Kidney epithelial cell (primary cell): ENCODE measurements around the gene PTGR2. TPM values are rescaled to one million over a fixed set of nuclear protein-coding genes. Genes with fewer than 3 reads are reported as not detected.

Experiments
- DNase-seq: peaks from one replicate; pipeline ENCODE4 v3.0.0-alpha.2; 2010; ENCODE audit warnings: low read depth
- H3K27me3 ChIP-seq: 2 replicates; pipeline ENCODE4 v1.6.0; 2011; ENCODE audit warnings: low read length; ENCODE audit not compliant: control insufficient read depth, insufficient read depth
- H3K36me3 ChIP-seq: 2 replicates; pipeline ENCODE4 v1.5.1; 2011; ENCODE audit warnings: low read length; ENCODE audit not compliant: control insufficient read depth, insufficient read depth
- H3K4me3 ChIP-seq: 2 replicates; pipeline ENCODE4 v1.5.1; 2011; ENCODE audit warnings: low read depth, mild to moderate bottlenecking, control low read depth, low read length
- CTCF ChIP-seq: IDR thresholded peaks from 2 replicates; pipeline ENCODE4 v1.5.1; 2011; ENCODE audit warnings: mild to moderate bottlenecking, moderate library complexity, low read length, control low read depth, inconsistent platforms; ENCODE audit not compliant: insufficient read depth, poor library complexity, severe bottlenecking
- total RNA-seq: library from RNA; depleted of rRNA; stranded (reverse); fragments of >200 nt; gene quantifications from 2 replicates; pipeline ENCODE4 v1.2.3, GENCODE V29; 2015

Gene PTGR2
- 5.7 and 7.0 TPM in 2 replicates for total RNA-seq

DNA sequence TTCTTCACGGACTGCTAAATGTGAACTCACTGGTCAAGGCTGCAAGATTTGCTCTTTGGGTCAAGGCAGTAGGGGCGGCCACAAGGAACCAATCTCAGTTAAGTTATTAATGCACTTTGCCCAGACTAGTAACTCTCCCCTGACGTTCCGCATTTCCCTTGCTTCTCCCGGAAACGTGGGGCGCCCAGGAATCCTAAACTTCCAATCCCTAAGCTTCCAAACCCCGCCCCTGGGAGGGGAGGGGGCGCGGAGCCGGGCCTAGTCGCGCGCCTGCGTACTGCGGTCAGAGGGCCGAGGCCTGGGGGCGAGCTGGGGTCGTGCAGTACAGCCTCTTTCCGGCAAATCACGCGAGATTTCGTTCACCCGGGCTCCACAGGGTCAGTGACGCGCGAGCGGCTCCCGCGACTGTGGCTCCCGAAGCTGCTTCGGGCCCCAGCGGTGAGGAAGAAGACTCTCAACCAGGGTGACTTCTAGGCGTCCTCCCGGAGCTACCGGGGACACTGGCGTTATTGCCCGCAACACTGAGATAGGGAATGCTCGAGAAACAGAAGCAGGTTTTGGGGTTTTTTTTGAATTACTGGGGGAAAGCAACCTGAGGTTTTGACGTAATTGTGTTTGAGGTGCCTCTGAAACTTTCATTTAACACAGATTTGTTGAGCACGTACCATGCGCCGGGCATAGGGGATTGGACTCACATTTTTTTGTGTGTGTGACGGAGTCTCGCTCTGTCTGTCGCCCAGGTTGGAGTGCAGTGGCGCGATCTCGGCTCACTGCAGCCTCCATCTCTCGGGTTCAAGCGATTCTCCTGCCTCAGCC is at the start of gene PTGR2:
TSS of gene PTGR2 (plus strand) at position 265 of the 816 bp plus-strand sequence. CDS start 7,032 bp downstream, outside the sequence.
- Histone ChIP-seq H3K36me3 (no peaks in the 10 kb centered on the region), H3K27me3 (no peaks in the 10 kb centered on the region), H3K4me3 (peak within 1 kb of the TSS; percentile 53)
- peak; percentile 77 for DNase-seq
- no peak for TF ChIP-seq CTCF

GRCh38 chr14:73802431-73803188 is 49.0 kb upstream of the PTGR2 start:
- no peak for DNase-seq
- Histone ChIP-seq H3K27me3 (no peaks in the 10 kb centered on the region), H3K4me3 (no peak overlapping the region), H3K36me3 (no peaks in the 10 kb centered on the region)
- no peak for TF ChIP-seq CTCF

DNA sequence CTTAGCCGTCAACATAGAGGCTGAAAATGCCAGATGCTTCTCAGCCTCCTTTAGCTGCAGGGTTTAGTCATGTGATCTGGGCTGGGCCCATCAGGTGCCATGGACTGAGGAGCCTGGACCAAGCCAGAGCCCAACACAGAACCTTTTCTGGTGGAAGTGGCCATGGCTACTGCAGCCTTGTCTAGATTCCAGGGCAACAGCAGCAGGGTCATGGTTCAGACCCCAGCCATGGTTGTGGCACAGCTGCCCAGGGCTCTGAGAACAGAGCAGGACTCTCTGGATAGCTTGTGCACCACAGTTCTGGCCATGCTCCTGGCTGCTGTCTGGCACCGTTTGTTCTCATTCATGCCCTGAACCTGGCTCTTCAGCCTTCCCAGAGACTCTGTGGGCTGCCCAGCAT is 47.0 kb upstream of the PTGR2 start:
- no peaks in the 10 kb centered on the region for H3K36me3 ChIP-seq
- no peak overlapping the region for H3K4me3 ChIP-seq
- H3K27me3 ChIP-seq: no peaks in the 10 kb centered on the region
- TF ChIP-seq CTCF: no peak
- no peak for DNase-seq

DNA sequence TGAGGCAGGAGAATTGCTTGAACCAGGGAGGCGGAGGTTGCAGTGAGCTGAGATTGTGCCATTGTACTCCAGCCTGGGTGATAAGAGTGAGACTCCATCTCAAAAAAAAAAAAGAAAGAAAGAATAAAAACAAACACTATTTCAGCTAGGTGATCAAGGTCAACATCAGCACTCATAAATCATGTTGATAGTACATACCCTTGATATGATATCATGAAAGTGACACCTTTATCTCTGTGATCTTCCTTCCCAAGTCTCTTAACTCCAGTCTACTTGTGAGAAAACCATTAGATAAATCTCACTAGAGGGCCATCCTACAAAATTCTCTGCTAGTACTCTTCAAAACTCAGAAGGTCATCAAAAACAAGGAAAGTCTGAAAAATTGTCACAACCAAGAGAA is 44.2 kb upstream of the PTGR2 start:
- no peak for TF ChIP-seq CTCF
- DNase-seq: no peak
- H3K4me3 ChIP-seq: no peak overlapping the region
- no peaks in the 10 kb centered on the region for H3K27me3 ChIP-seq
- H3K36me3 ChIP-seq: no peaks in the 10 kb centered on the region

GRCh38 chr14:73809391-73809790 is 42.2 kb upstream of the PTGR2 start:
- TF ChIP-seq CTCF: no peak
- H3K27me3 ChIP-seq: no peaks in the 10 kb centered on the region
- no peaks in the 10 kb centered on the region for H3K36me3 ChIP-seq
- DNase-seq: no peak
- H3K4me3 ChIP-seq: no peak overlapping the region
